WERI-Rb-1 (cell line): ENCODE measurements around the gene SSBP3.

Experiments
- DNase-seq: peaks from one replicate; pipeline ENCODE4 v3.0.0-alpha.2; 2020
- H3K27ac ChIP-seq: fragments of 250-450 bp; sonication (Bioruptor Pico); 2 replicates; pipeline ENCODE4 v1.5.1; 2020; ENCODE audit warnings: mild to moderate bottlenecking, moderate library complexity
- H3K27me3 ChIP-seq: fragments of 250-450 bp; sonication (Bioruptor Pico); 2 replicates; pipeline ENCODE4 v1.5.1; 2021; ENCODE audit warnings: mild to moderate bottlenecking, low read depth, moderate library complexity; ENCODE audit not compliant: insufficient read depth, severe bottlenecking
- H3K36me3 ChIP-seq: fragments of 250-450 bp; sonication (Bioruptor Pico); 2 replicates; pipeline ENCODE4 v1.5.1; 2020; ENCODE audit warnings: mild to moderate bottlenecking, moderate library complexity
- H3K4me3 ChIP-seq: 2 replicates; pipeline ENCODE4 v1.5.1; 2011; ENCODE audit warnings: low read depth, mild to moderate bottlenecking, control low read depth, low read length
- H3K9me3 ChIP-seq: fragments of 250-450 bp; sonication (Bioruptor Pico); 2 replicates; pipeline ENCODE4 v1.5.1; 2021; ENCODE audit warnings: mild to moderate bottlenecking, moderate library complexity; ENCODE audit not compliant: severe bottlenecking
- TF ChIP-seq, protein P1 (sequence below): IDR thresholded peaks from 2 replicates; pipeline ENCODE4 v1.5.1; 2011; ENCODE audit warnings: low read depth, mild to moderate bottlenecking, control low read depth, inconsistent platforms, low read length

Gene SSBP3

DNA sequence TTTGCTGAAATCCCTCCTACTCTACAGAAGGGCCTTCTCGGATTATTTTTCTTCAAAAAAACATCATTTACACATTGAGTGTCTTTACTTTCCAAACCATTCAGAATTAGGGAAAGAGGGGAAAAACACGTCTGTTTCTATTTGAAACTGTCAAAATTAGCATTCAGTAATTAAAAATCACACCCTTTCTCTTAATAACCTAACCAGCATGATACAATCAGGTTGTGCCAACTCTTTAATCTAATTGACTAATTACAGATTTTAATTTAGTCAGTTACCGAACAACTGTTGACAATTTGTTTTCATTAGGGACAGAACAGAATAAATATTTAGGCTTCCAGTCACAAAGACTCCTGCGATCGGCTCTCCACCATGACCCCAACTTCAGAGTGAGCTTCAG is 18.8 kb downstream of the SSBP3 start:
- peak overlapping the region; percentile 23 for H3K27ac ChIP-seq
- H3K4me3 ChIP-seq = no peak overlapping the region
- TF ChIP-seq, protein P1, sequence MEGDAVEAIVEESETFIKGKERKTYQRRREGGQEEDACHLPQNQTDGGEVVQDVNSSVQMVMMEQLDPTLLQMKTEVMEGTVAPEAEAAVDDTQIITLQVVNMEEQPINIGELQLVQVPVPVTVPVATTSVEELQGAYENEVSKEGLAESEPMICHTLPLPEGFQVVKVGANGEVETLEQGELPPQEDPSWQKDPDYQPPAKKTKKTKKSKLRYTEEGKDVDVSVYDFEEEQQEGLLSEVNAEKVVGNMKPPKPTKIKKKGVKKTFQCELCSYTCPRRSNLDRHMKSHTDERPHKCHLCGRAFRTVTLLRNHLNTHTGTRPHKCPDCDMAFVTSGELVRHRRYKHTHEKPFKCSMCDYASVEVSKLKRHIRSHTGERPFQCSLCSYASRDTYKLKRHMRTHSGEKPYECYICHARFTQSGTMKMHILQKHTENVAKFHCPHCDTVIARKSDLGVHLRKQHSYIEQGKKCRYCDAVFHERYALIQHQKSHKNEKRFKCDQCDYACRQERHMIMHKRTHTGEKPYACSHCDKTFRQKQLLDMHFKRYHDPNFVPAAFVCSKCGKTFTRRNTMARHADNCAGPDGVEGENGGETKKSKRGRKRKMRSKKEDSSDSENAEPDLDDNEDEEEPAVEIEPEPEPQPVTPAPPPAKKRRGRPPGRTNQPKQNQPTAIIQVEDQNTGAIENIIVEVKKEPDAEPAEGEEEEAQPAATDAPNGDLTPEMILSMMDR = no peak
- H3K27me3 ChIP-seq = no peaks in the 10 kb centered on the region
- no peak for DNase-seq
- peaks cover 95% of the 10 kb centered on the region for H3K36me3 ChIP-seq
- H3K9me3 ChIP-seq = no peaks in the 10 kb centered on the region

DNA sequence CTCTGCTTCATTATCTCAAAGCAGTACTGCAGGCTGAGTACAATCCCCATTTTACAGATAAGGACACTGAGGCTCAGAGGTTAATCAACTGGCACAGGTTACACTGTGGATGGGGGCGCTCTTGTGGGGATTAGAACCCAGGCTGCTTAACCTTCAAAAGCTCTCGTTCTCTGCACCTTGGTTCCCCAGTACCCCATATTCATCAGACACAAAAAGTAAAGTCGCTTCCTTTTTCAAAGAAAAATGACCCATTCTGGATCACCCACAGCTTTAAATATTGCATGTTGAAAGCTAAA is 20.5 kb downstream of the SSBP3 start:
- TF ChIP-seq, protein P1 = no peak
- Histone ChIP-seq H3K9me3 (no peaks in the 10 kb centered on the region), H3K4me3 (no peak overlapping the region), H3K27ac (no peak overlapping the region), H3K27me3 (no peaks in the 10 kb centered on the region), H3K36me3 (peaks cover 93% of the 10 kb centered on the region)
- no peak for DNase-seq

DNA sequence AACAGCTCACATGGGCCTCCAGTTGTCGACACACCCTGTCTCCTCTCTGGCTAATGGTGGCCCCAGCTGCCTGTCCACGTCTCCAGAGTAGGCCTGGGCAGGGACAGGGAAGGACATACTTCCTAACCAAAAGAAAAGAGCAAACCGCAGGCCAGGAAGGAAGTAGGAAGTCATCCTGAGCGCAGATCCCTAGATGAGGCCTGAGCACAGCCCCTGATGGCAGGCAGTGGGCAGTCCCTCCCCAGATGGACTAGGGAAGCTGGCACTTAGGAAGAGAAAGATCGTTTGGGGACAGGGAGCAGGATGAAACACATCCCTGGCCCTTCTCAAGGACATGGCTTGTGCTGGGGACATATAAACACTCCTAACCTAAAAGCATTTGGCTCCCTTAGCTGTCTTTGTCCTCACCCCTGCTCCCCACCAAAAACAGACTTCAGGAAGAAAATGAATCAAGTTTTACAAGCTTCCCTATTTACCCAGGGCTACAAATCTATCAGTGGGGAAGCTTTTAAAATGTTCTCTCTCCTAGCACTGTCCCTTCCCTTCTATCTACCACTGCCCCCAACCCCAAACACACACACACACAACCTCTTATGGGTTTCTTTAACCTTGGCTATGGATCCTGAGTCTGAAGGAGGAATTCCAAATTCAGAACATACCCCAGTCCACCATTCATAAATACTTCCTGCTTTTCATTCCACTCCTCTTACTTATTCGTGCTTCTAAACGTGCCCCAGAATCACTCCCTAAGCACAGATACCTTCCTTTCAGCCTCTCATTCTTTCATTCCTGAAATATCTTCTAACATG is 21.1 kb downstream of the SSBP3 start:
- H3K4me3 ChIP-seq = no peak overlapping the region
- no peak for DNase-seq
- no peaks in the 10 kb centered on the region for H3K27me3 ChIP-seq
- peaks cover 93% of the 10 kb centered on the region for H3K36me3 ChIP-seq
- no peak overlapping the region for H3K27ac ChIP-seq
- no peaks in the 10 kb centered on the region for H3K9me3 ChIP-seq
- TF ChIP-seq, protein P1 = no peak

DNA sequence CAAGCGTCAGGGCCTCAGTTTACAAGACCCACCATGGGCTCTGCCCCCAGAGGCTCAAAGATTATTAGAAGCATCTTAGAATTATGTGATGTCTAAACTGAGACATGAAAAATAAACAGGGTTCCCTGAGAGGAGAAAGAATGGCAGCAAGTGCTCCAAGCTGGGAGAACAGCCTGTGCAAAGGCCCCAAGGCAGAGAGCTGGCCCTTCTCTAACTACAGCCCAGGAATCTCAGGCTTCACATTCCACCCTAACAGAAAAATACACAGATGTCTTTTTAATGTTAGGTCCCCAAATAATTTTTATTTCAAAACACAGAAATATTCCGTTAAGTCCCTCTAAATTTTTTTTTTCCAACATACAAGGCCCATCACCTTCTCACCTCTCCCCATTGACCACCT is 21.7 kb downstream of the SSBP3 start:
- H3K9me3 ChIP-seq = no peaks in the 10 kb centered on the region
- TF ChIP-seq, protein P1 = no peak
- no peak overlapping the region for H3K27ac ChIP-seq
- no peak overlapping the region for H3K4me3 ChIP-seq
- peaks cover 93% of the 10 kb centered on the region for H3K36me3 ChIP-seq
- DNase-seq = no peak
- no peaks in the 10 kb centered on the region for H3K27me3 ChIP-seq

DNA sequence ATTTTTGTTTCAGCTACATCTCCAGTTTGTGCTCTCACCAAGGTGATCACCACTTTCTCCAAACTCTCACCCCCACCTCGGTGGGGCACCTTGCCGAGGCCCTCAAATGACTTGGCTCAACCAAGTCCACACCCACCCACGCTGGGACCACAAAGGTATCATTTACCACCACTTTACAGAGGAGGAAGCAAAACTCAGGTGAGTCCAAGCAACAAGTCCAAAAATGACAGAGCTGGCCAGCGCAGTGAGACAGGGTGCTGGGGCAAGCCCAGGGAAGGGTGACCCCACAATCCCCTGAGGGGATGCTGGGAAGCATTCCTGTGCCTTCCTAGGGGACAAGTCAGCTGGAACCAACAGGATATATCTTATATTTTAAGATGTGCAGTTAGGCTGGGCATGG is 24.7 kb downstream of the SSBP3 start:
- TF ChIP-seq, protein P1 = no peak
- no peaks in the 10 kb centered on the region for H3K9me3 ChIP-seq
- no peak overlapping the region for H3K27ac ChIP-seq
- H3K4me3 ChIP-seq = no peak overlapping the region
- DNase-seq = no peak
- H3K36me3 ChIP-seq = peaks cover 77% of the 10 kb centered on the region
- no peaks in the 10 kb centered on the region for H3K27me3 ChIP-seq

DNA sequence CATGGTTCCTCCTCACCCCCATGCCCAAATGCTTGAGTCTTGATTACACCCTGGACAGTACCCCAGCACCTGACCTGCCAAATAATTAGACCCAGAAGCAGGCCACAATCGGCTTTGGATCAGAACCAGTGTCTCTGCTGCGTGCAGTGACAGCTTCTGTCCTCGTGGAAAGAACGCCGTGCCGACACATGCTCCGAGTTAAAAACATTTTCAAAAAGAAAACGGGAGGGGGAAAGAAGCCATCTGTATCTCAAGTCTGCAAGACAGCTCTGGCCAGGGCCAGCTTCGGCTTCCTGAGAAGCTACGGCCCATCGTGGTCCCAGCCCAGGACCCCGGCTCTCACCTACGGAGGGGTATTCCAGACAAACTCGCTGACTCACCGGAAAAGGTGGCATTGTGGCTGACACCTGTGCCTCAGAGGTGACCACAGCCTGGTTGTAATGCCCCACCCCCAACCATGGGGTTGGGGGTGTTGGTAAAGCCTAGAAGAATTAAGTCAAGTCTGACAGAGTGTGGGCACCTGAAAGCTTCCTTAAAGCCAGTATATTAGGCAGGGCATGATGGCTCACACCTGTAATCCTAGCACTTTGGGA is 25.8 kb downstream of the SSBP3 start:
- TF ChIP-seq, protein P1 = no peak
- H3K27me3 ChIP-seq = no peaks in the 10 kb centered on the region
- peak overlapping the region; percentile 94 for H3K27ac ChIP-seq
- H3K36me3 ChIP-seq = peaks cover 69% of the 10 kb centered on the region
- no peak overlapping the region for H3K4me3 ChIP-seq
- no peaks in the 10 kb centered on the region for H3K9me3 ChIP-seq
- DNase-seq = no peak
